RWPE1 (cell line): ENCODE data around the gene EYA2.

Experiments
- CTCF ChIA-PET: fragments of 350-600 bp; sonication (Branson Sonifier 250); formaldehyde crosslinking; extraction: SDS; loops from one replicate; lab custom pipeline; 2021; lab: Yijun Ruan, JAX
- POLR2A ChIA-PET: fragments of 400-600 bp; formaldehyde crosslinking; extraction: SDS; loops from one replicate; lab custom pipeline; 2020; ENCODE audit warnings: antibody characterized with exemption; ENCODE audit not compliant: low non-redundant PET; lab: Yijun Ruan, JAX
- DNase-seq: peaks from one replicate; pipeline ENCODE4 v3.0.0; 2012; ENCODE audit warnings: low spot score
- H3K27ac ChIP-seq: fragments of 450-650 bp; 2 replicates; pipeline ENCODE4 v1.5.1; 2017
- CTCF ChIP-seq: fragments of 450-650 bp; conservative IDR thresholded peaks from 2 replicates; pipeline ENCODE4 v1.5.1; 2017; ENCODE audit warnings: low read depth, mild to moderate bottlenecking

Gene EYA2

GRCh38 chr20:47235853-47236638, 341.4 kb downstream of the EYA2 start:
- CTCF ChIA-PET = interaction anchor here (0.6 to 1.9 kb wide), 8 partner anchors 13 to 483 kb away, joined by 3 to 8 read pairs (median 5); no protein-coding TSS in a partner anchor
- POLR2A ChIA-PET = interaction anchor here (0.6 kb wide), 2 partner anchors 8 to 497 kb away, joined by 4 to 5 read pairs; no protein-coding TSS in a partner anchor
- no peak for DNase-seq
- 0 out of 2 replicates have a peak overlapping the region, but pooled peaks have one; percentile 52 for H3K27ac ChIP-seq
- no peak for TF ChIP-seq CTCF

- ChIA-PET POLR2A (interaction anchor here (0.6 to 0.7 kb wide), 2 partner anchors 22 to 498 kb away, joined by 4 read pairs; no protein-coding TSS in a partner anchor), CTCF (interaction anchor here (1.0 to 1.6 kb wide), 5 partner anchors 12 to 484 kb away, joined by 3 to 8 read pairs (median 5); no protein-coding TSS in a partner anchor)
- no peak for TF ChIP-seq CTCF
- 0 out of 2 replicates have a peak overlapping the region, but pooled peaks have one; percentile 52 for H3K27ac ChIP-seq
- no peak for DNase-seq
These were observed 341.9 kb downstream of the EYA2 start for GRCh38 chr20:47236639-47236900.

GRCh38 chr20:47237715-47238114, 343.1 kb downstream of the EYA2 start:
- TF ChIP-seq CTCF = no peak
- peak overlapping the region; percentile 52 for H3K27ac ChIP-seq
- POLR2A ChIA-PET = no interaction called here
- no peak for DNase-seq
- CTCF ChIA-PET = interaction anchor here (0.6 to 1.6 kb wide), 2 partner anchors 32 to 146 kb away, joined by 3 to 8 read pairs; no protein-coding TSS in a partner anchor
